Measurements from ENCODE around the gene SORBS1. TPM values are rescaled to one million over a fixed set of nuclear protein-coding genes. Genes with fewer than 3 reads are reported as not detected.

Gene SORBS1
- total RNA-seq, 1 donor from 2014 or later: 5.1 TPM

- Mint-ChIP-seq H3K9me3 (ENCODE audit: unreplicated experiment) (no peaks in the 10 kb centered on the region), H3K27ac (ENCODE audit: unreplicated experiment) (no peak overlapping the region), H3K4me1 (ENCODE audit: low read depth, unreplicated experiment) (peaks cover 5% of the 10 kb centered on the region), H3K4me3 (ENCODE audit: unreplicated experiment) (no peak overlapping the region), H3K36me3 (ENCODE audit: low read depth, unreplicated experiment) (peaks cover 4% of the 10 kb centered on the region), H3K27me3 (ENCODE audit: low read depth, unreplicated experiment) (peaks cover 4% of the 10 kb centered on the region)
- Histone ChIP-seq H3K27ac (ENCODE audit: low read depth, low read length) (no peak overlapping the region), H3K9me3 (ENCODE audit: insufficient read depth, low read depth, low read length) (no peaks in the 10 kb centered on the region), H3K4me3 (ENCODE audit: insufficient read depth, low read depth, low read length) (no peak overlapping the region), H3K79me2 (ENCODE audit: insufficient read depth, low read length) (no peaks in the 10 kb centered on the region), H3K4me2 (ENCODE audit: low read length) (no peak overlapping the region), H3K27me3 (ENCODE audit: insufficient read depth, low read length) (no peaks in the 10 kb centered on the region), H3K36me3 (ENCODE audit: insufficient read depth, low read length) (no peaks in the 10 kb centered on the region), H3K9ac (ENCODE audit: low read length) (no peak overlapping the region), H2AFZ (ENCODE audit: low read depth, low read length) (no peak overlapping the region), H3K4me1 (ENCODE audit: insufficient read depth, low read length) (peaks cover 4% of the 10 kb centered on the region), H4K20me1 (ENCODE audit: insufficient read depth, low read length) (no peaks in the 10 kb centered on the region)
- DNase-seq (ENCODE audit: low read depth) (no peak), FAIRE-seq (no peak)
- TF ChIP-seq EZH2 (IDR thresholded peaks at IDR 0.05; ENCODE audit: insufficient read depth, low read length) (no peak), CTCF (IDR thresholded peaks at IDR 0.05; ENCODE audit: insufficient read depth, low read depth, low read length) (no peak)
These were observed 221.3 kb downstream of the SORBS1 start for GRCh38 chr10:95339863-95340262.

GRCh38 chr10:95337423-95338160 is 223.6 kb downstream of the SORBS1 start:
- Histone ChIP-seq H3K4me1 (ENCODE audit: insufficient read depth, low read length) (peaks cover 15% of the 10 kb centered on the region), H2AFZ (ENCODE audit: low read depth, low read length) (no peak overlapping the region), H3K36me3 (ENCODE audit: insufficient read depth, low read length) (no peaks in the 10 kb centered on the region), H3K9ac (ENCODE audit: low read length) (no peak overlapping the region), H3K4me3 (ENCODE audit: insufficient read depth, low read depth, low read length) (no peak overlapping the region), H3K4me2 (ENCODE audit: low read length) (no peak overlapping the region), H3K9me3 (ENCODE audit: insufficient read depth, low read depth, low read length) (no peaks in the 10 kb centered on the region), H3K27ac (ENCODE audit: low read depth, low read length) (no peak overlapping the region), H4K20me1 (ENCODE audit: insufficient read depth, low read length) (no peaks in the 10 kb centered on the region), H3K79me2 (ENCODE audit: insufficient read depth, low read length) (no peaks in the 10 kb centered on the region), H3K27me3 (ENCODE audit: insufficient read depth, low read length) (no peaks in the 10 kb centered on the region)
- Mint-ChIP-seq H3K36me3 (ENCODE audit: low read depth, unreplicated experiment) (peaks cover 4% of the 10 kb centered on the region), H3K27ac (ENCODE audit: unreplicated experiment) (no peak overlapping the region), H3K27me3 (ENCODE audit: low read depth, unreplicated experiment) (peaks cover 4% of the 10 kb centered on the region), H3K4me3 (ENCODE audit: unreplicated experiment) (no peak overlapping the region), H3K9me3 (ENCODE audit: unreplicated experiment) (no peaks in the 10 kb centered on the region), H3K4me1 (ENCODE audit: low read depth, unreplicated experiment) (peaks cover 16% of the 10 kb centered on the region)
- TF ChIP-seq CTCF (IDR thresholded peaks at IDR 0.05; ENCODE audit: insufficient read depth, low read depth, low read length): no peak
- TF ChIP-seq EZH2 (IDR thresholded peaks at IDR 0.05; ENCODE audit: insufficient read depth, low read length): no peak
- DNase-seq (ENCODE audit: low read depth) (no peak), FAIRE-seq (no peak)

- H3K36me3 Mint-ChIP-seq (ENCODE audit: low read depth, unreplicated experiment): peaks cover 5% of the 10 kb centered on the region
- H3K4me1 Mint-ChIP-seq (ENCODE audit: low read depth, unreplicated experiment): peaks cover 13% of the 10 kb centered on the region
- no peak overlapping the region for H3K4me3 Mint-ChIP-seq (ENCODE audit: unreplicated experiment)
- H3K9ac ChIP-seq (ENCODE audit: low read length): no peak overlapping the region
- H3K79me2 ChIP-seq (ENCODE audit: insufficient read depth, low read length): no peaks in the 10 kb centered on the region
- FAIRE-seq (no peak), DNase-seq (ENCODE audit: low read depth) (no peak)
- no peak overlapping the region for H3K27ac Mint-ChIP-seq (ENCODE audit: unreplicated experiment)
- H3K9me3 Mint-ChIP-seq (ENCODE audit: unreplicated experiment): no peaks in the 10 kb centered on the region
- no peak for TF ChIP-seq CTCF (IDR thresholded peaks at IDR 0.05; ENCODE audit: insufficient read depth, low read depth, low read length)
- TF ChIP-seq EZH2 (IDR thresholded peaks at IDR 0.05; ENCODE audit: insufficient read depth, low read length): no peak
- no peaks in the 10 kb centered on the region for H3K27me3 ChIP-seq (ENCODE audit: insufficient read depth, low read length)
- H3K4me3 ChIP-seq (ENCODE audit: insufficient read depth, low read depth, low read length): no peak overlapping the region
- H2AFZ ChIP-seq (ENCODE audit: low read depth, low read length): no peak overlapping the region
- peaks cover 4% of the 10 kb centered on the region for H3K27me3 Mint-ChIP-seq (ENCODE audit: low read depth, unreplicated experiment)
- H4K20me1 ChIP-seq (ENCODE audit: insufficient read depth, low read length): no peaks in the 10 kb centered on the region
- no peaks in the 10 kb centered on the region for H3K36me3 ChIP-seq (ENCODE audit: insufficient read depth, low read length)
- H3K27ac ChIP-seq (ENCODE audit: low read depth, low read length): no peak overlapping the region
- H3K4me2 ChIP-seq (ENCODE audit: low read length): no peak overlapping the region
- no peaks in the 10 kb centered on the region for H3K9me3 ChIP-seq (ENCODE audit: insufficient read depth, low read depth, low read length)
- H3K4me1 ChIP-seq (ENCODE audit: insufficient read depth, low read length): peaks cover 15% of the 10 kb centered on the region
These were observed 224.5 kb downstream of the SORBS1 start for GRCh38 chr10:95336702-95337101.

All from astrocyte (in vitro differentiated cells and primary cell).